GM19438 (cell line): ENCODE measurements around the gene DPYSL4.
"Not testable (repeated sequence)": the region's sequence is repeated elsewhere in the genome, so short reads cannot be mapped to it uniquely, and the experiment has no call there.

ENCODE experiments used
- ATAC-seq: cut with Tn5 transposase; IDR thresholded peaks from one replicate; pipeline ENCODE4 v1.9.1; 2021; ENCODE audit warnings: low read depth; ENCODE audit not compliant: unreplicated experiment

DPYSL4 gene

GRCh38 chr10:132204781-132205473 lies 18.2 kb downstream of the DPYSL4 start:
- no peak for ATAC-seq

GRCh38 chr10:132205650-132206376 lies 19.1 kb downstream of the DPYSL4 start:
- ATAC-seq = no peak

GRCh38 chr10:132206377-132206745 lies 19.6 kb downstream of the DPYSL4 start:
- ATAC-seq = no peak

GRCh38 chr10:132206806-132207535 lies 20.2 kb downstream of the DPYSL4 start:
- no peak for ATAC-seq

GRCh38 chr10:132207536-132208461 lies 21.1 kb downstream of the DPYSL4 start:
- no peak for ATAC-seq

GRCh38 chr10:132208462-132209050 lies 21.8 kb downstream of the DPYSL4 start:
- ATAC-seq = no peak

GRCh38 chr10:132209130-132209529 lies 22.4 kb downstream of the DPYSL4 start:
- no peak for ATAC-seq

- ATAC-seq = no peak
These were observed 23.3 kb downstream of the DPYSL4 start for GRCh38 chr10:132209978-132210530.

- ATAC-seq = no peak
These were observed 24.0 kb downstream of the DPYSL4 start for GRCh38 chr10:132210766-132211165.

- ATAC-seq = no peak
These were observed 24.5 kb downstream of the DPYSL4 start for GRCh38 chr10:132211246-132211645.

GRCh38 chr10:132212816-132213215 lies 26.1 kb downstream of the DPYSL4 start:
- ATAC-seq = no peak

- ATAC-seq = no peak
These were observed 27.2 kb downstream of the DPYSL4 start for GRCh38 chr10:132213917-132214316.

- not testable (repeated sequence) for ATAC-seq
These were observed 29.7 kb downstream of the DPYSL4 start for GRCh38 chr10:132216441-132216840.

GRCh38 chr10:132219486-132219885 lies 32.7 kb downstream of the DPYSL4 start:
- ATAC-seq = no peak

- ATAC-seq = no peak
These were observed 33.3 kb downstream of the DPYSL4 start for GRCh38 chr10:132220061-132220460.

GRCh38 chr10:132220996-132221395 lies 34.2 kb downstream of the DPYSL4 start:
- not testable (repeated sequence) for ATAC-seq

GRCh38 chr10:132222726-132223125 lies 36.0 kb downstream of the DPYSL4 start:
- no peak for ATAC-seq

GRCh38 chr10:132223156-132223590 lies 36.4 kb downstream of the DPYSL4 start:
- ATAC-seq = peak; percentile 87

GRCh38 chr10:132223611-132224342 lies 37.0 kb downstream of the DPYSL4 start:
- ATAC-seq = no peak
